GM21390 (cell line): ENCODE data around the gene DNAJC15.

Experiments used
- ATAC-seq: cut with Tn5 transposase; IDR thresholded peaks from one replicate; pipeline ENCODE4 v1.9.1; 2021; ENCODE audit not compliant: unreplicated experiment

Gene DNAJC15

DNA sequence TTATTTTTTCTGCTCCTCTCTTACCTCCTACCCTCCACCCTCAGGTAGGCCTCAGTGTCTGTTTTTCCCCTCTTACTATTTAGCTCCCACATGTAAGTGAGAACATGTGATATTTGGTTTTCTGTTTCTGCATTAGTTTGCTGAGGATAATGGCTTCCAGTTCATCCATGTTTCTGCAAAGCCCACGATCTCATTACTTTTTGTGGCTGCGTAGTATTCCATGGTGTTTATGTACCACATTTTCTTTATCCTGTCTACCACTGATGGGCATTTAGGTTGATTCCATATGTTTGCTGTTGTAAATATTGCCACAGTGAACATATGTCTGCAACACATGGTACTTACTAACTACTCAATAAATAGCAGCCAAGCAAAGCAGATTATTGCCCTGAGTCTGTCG is 56.8 kb downstream of the DNAJC15 start:
- ATAC-seq, result no peak

- ATAC-seq, result no peak
These were observed 58.5 kb downstream of the DNAJC15 start for GRCh38 chr13:43081866-43082265.

DNA sequence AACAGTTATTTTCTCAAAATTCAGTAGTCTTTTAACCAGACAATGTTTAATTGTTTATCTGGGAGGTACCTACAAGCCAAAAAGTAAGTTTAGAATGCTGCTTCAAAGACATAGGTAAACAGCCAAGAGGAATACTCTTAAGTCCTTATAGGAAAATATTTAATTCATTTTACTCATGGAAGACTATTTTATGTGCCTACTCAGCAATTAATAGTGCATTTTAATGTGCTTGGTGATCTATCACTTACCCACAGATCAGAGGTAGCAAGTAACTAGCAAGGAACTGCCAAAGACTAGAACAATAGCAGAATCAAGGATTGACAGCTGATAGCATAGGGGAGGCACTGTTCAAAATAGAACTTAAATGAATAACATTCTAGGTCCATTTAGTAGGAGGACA is 60.4 kb downstream of the DNAJC15 start:
- no peak for ATAC-seq

DNA sequence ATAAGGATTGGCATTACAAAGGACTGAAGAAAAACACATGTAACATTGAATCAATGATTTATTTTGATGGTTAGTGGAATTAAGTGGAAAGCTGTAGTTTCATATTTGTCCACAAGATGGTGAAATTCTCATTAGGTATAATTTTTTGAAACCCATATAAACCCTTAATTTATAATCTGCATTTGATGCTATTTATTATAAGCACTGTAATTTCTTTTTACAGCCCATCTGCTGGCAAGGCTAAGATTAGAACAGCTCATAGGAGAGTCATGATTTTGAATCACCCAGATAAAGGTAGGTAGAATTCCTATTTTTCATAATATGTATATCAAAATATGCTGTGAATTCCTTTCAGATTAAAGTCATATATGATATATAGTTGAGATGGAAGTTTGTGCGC is 62.2 kb downstream of the DNAJC15 start:
- no peak for ATAC-seq

DNA sequence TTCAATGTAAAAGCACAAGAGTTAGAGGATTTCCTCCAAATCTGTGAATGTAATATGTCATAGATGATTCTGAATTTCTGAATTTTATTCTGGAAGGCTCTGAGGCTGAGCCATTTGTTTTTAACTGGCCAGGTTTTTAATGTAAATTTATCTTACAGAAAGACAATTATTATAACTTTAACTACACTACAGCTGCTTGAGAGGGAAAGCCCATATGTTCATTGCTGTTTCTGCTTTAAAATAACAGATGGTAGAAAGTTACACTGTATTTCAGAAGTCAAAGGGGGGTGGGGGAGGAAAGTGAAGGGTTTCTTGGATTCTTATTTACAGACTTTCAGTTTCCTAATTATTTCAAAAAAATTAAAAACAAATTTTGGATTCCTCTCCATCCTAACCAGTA is 62.8 kb downstream of the DNAJC15 start:
- ATAC-seq, result no peak

- ATAC-seq, result no peak
These were observed 64.7 kb downstream of the DNAJC15 start for GRCh38 chr13:43088093-43088511.

DNA sequence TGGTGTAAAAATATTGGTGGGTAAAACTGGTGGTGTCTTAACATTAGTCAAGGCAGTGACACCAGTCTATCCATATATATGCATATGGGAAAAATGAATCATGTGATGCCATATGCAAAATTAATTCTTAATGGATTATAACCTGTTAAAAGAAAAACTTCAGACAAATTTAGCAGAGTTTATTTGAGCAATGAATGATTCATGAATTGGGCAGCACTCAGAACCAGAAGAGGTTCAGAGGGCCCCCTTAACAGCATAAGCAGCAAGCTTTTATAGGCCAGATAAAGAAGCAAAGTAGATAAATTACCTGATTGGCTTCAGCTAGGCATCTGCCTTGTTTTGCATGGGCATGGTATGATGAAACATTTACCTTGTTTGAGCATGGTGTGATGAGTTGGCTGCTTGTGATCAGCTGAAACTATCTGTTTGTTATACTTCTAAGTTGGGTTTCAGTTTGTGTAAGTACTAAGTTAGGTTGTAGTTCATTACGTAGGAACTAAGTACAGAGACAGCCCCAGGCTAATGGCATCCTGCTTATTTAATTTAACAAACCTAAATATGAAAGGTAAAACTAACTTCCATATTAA is 66.6 kb downstream of the DNAJC15 start:
- ATAC-seq, result no peak

DNA sequence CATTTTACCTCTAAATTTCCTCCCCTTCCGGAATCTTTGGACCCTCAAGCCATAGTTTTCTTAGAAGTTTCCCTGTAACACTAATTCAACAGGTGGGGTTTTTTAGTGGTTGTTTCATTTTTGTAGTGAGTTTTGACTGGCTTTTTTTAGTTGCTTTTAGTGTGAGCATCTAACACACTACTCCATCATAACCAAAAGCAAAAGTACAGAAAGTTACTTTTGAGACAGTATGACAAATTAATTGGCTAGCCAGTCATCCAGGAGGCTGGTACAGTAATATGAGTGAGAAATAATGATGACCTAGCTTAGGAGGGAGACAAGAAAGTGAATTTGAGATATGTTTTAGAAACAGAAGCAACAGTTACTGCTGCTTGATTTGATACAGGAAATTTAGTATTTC is 71.5 kb downstream of the DNAJC15 start:
- peak; percentile 93 for ATAC-seq

DNA sequence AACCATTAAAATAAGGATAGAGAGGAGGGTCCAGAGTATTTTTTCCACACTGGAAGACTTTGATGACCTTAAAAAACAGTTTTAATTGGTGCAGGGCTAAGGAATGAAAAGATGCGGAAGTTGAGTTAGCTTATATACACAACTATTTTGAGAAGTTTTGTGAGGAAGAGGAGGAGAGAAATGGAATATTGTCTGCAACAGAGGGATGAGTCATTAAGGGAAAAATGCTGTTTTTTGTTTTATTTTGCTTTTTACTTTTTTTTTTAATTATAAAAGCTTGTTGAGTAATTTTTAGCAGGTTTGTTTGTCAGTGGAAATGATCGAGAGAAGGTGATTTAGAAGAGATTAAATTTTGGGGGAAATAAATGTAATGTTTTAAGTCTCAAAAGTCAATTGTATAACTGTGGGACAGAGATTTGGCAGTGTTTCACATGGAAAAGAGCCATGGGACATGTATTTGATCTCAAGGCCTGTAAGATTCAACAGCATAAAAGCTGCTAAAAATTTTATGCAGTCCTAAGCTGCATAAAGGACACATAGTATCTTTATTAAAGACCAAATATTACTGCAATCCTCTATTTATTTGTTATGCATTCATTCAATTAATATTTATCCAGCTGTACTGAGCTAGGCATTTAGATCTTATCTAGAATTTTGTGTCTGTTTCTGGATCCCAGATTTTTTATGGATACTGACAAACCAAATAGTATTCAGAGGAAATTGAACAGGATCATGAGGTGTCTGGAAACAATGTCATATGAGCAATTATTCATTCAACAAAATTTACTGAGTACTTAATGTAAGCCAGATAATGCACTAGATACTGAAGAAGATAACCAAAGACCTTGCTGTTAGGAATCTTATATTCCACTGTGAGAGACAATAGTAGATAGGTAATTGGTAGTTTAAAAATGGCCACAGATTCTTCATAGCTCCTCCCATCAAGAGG is 72.7 kb downstream of the DNAJC15 start:
- ATAC-seq, result no peak

GRCh38 chr13:43100667-43101066 is 77.3 kb downstream of the DNAJC15 start:
- ATAC-seq, result peak; percentile 71

GRCh38 chr13:43102304-43102703 is 78.9 kb downstream of the DNAJC15 start:
- no peak for ATAC-seq

GRCh38 chr13:43107780-43108179 is 84.4 kb downstream of the DNAJC15 start:
- no peak for ATAC-seq

DNA sequence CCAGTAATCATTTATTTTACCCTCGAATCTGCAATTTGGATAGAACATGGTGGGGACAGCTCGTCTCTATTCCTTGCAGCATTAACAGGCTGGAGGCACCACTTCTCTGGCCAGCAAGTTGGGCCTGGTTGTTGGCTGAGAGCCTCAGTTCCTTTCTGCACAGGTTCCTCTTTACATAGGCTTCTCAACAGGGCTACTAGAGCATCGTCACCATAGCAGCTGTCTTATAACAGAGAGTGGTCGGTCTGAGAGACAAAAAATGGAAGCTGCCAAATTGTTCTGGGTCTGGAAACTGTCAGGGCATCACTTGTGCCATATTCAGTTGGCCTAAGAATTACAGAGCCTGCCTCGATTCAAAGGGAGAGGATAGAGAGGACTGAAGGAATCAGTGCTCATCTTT is 86.7 kb downstream of the DNAJC15 start:
- ATAC-seq, result no peak

DNA sequence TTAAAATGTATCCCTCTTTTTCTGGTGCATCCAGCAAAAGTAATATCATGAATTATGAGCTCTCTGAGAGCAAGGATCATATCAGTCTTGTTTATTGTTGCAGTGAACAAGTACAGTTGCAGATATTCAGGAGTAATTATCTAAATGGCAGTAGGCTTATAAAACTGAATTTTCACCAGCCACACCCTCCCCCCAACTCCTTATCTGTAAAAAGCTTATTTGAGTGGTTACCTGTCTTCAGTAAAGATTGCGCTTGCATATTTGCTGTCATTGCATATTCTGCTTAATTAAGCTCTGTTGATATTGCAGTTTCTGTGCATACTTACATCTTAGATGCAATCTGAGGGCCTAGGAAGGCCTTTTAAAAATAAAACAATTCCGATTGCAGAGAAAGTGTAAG is 87.3 kb downstream of the DNAJC15 start:
- no peak for ATAC-seq

- ATAC-seq, result no peak
These were observed 88.4 kb downstream of the DNAJC15 start for GRCh38 chr13:43111559-43112400.

- no peak for ATAC-seq
These were observed 90.2 kb downstream of the DNAJC15 start for GRCh38 chr13:43113603-43114002.

GRCh38 chr13:43114504-43114903 is 91.1 kb downstream of the DNAJC15 start:
- ATAC-seq, result no peak

DNA sequence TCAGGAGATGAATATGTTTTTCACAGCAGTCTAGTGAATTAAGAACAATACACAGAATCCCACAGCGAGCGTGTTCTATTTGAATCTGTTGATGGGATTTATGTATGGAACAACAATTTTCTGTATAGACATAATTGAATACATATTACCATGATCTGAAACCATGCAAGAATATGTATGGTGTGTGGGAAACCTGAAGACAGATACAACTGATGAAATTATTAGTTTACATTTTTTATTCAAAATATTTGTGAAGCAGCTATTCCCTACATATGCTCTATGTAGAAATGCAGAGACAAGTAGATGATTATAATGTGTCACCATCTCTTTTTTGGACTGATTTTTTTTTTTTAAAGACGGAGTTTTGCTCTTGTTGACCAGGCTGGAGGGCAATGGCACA is 91.8 kb downstream of the DNAJC15 start:
- ATAC-seq, result no peak

- ATAC-seq, result no peak
These were observed 92.9 kb downstream of the DNAJC15 start for GRCh38 chr13:43116242-43116641.

DNA sequence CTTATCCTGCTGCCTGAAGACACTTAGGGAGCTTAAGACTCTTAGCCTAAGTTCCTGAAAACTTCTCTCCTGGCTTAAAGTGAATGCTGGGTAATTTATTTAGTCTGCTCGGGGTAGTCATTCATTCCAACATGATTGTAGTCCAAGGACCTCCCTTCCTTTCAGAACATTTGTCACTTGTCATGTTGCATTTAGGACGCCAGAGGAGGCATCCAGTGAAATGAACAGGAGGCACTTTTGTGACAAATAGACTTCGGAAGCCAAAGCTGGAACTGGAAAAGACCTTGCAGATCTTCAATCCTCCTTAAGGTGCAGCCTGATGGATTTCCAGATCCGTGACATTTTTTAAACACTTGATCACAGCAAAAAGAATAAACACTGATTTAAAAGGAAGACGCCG is 95.1 kb downstream of the DNAJC15 start:
- no peak for ATAC-seq

- ATAC-seq, result no peak
These were observed 95.8 kb downstream of the DNAJC15 start for GRCh38 chr13:43119206-43119605.

GRCh38 chr13:43122791-43123190 is 99.4 kb downstream of the DNAJC15 start:
- no peak for ATAC-seq
